NCI-H510A (cell line): ENCODE data around the gene UPK3BL1.
"Not testable (repeated sequence)": the region's sequence is repeated elsewhere in the genome, so short reads cannot be mapped to it uniquely, and the experiment has no call there.

Source experiments
- DNase-seq: peaks from one replicate; lab custom pipeline; 2025; lab: John Stamatoyannopoulos, UW

UPK3BL1 gene

DNA sequence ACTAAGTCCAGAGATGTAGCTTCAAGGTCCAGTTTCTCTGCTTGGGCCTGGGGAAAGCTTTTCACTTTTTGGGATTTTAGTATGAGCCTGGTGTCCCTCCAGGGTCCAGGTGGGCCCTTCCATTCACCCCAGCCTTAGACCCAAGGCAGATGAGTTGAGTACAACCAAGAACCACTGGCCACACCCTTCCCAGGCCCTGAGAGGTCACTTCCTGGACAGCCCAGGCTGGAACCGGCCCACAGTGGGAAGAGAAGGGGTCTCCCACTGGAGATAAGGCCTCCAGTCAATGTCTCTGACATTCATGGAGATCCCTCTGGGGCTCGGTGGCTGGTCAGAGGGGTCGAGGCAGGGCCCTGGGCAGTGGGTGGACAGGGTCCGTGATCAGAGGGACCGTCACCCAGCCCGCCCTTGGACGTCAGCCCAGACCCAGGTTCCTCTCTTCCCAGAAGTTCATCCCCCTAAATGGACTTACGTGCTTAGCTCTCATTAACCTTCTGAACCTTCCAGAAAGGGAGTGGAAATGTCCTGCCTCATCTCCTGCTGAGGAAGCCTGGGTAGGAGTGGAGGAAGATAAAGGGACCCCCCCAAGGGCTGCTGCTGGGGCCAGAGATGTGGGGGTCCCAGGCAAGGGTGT, 15.2 kb downstream of the UPK3BL1 start:
- not testable (repeated sequence) for DNase-seq

DNA sequence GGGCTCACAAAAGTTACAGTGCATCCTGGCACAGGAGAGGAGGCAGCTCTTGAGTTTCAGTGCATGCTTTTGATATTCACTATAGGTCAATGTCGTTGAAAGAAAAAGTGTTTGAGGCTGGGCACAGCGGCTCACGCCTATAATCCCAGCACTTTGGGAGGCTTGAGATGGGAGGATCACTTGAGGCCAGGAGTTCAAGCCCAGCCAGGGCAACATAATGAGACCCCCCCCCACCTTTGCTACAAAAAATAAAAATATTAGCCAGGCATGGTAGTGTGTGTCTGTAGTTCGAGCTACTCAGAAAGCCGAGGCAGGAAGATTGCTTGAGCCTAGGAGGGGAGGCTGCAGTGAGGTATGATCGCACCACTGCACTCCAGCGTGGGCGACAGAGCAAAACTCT, 24.5 kb downstream of the UPK3BL1 start:
- DNase-seq, result not testable (repeated sequence)

DNA sequence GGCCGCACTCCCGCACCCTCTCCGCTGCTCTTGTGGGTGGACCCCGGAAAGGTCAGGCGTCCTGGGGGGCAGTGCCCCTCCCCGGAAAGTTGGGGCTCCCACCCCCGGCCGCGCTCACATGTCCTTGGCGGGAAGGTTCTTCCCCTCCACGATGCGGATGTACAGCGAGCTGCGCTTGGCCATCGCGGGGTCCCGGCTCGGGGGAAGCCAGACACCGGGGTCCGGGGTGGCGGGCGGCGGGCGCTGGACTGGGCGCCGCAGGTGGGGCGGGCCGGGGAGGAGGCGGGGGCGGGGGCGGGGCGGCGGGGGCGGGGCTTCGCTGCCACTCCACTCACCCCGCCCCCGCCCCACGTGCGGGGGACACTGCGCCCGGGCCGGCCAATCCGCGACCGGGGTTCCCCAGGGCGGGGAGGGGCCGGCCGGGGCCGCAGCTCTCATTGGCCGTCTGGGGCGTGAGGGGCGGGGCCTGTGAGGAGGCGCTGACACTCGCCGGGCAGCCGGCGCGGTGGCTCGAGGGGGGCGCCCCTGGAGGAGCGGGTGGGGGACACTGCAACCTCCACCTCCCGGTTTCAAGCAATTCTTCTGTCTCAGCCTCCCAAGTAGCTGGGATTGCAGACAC, 26.0 kb downstream of the UPK3BL1 start, which contains the start of gene RASA4:
Gene RASA4, minus strand, starts transcription at position 250 of the 619 bp plus-strand sequence. Its CDS starts 67 bp downstream, at position 183.
- not testable (repeated sequence) for DNase-seq

DNA sequence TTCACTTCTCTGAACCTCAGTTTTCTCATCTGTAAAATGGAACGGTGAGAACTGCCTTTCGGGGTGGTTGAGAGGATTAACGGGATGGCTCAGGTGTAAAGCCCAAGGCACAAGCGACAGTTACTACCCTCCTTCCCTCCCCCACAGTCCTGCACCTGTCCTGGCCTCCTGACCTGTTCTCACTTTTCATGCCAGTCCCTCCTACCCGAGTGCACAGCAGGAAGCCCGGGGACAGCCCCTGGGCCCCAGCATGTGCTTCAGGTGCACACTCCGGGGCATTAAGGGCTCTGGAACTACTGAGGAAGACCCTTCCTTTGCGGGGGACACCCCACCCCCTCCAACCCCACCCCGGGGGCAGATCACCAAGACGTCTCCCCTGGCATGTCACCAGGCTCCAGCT, 26.7 kb downstream of the UPK3BL1 start:
- DNase-seq, result not testable (repeated sequence)

DNA sequence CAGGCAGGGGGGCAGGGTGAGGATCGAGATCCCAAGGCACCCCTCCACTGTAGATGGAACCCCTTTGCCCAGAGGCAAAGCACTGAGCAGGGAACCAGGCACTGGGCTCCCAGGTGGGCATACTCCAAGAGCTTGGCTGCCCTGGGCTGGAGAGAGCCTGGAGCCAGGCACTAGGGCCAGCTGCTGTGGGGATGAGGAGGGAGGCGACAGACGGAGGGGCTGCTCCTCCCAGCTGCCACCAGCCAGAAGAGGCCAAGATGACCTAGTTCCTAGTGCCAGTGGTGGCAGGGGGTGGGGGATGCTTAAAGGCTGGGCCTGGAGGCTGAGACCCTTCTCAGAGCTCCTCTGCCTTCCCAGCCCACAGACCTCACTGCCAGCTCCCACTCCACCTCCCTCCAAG, 27.7 kb downstream of the UPK3BL1 start:
- DNase-seq, result not testable (repeated sequence)

DNA sequence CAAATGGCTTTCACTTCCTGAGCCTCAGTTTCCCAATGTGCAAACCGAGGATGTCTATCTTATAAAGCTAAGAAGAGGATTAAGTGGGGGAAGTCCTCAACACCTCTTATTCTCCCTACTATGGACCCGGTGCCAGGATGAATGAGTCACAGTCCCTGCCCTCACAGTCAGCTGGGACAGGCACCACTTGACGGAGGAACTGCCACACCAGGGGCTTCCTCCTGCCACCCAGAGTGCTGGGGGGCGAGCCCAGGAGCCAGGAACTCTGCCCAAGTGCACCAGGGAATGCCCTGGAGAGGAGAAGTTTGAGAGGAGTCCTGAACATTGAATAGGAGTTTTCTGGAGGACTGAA, 28.3 kb downstream of the UPK3BL1 start:
- DNase-seq, result not testable (repeated sequence)

DNA sequence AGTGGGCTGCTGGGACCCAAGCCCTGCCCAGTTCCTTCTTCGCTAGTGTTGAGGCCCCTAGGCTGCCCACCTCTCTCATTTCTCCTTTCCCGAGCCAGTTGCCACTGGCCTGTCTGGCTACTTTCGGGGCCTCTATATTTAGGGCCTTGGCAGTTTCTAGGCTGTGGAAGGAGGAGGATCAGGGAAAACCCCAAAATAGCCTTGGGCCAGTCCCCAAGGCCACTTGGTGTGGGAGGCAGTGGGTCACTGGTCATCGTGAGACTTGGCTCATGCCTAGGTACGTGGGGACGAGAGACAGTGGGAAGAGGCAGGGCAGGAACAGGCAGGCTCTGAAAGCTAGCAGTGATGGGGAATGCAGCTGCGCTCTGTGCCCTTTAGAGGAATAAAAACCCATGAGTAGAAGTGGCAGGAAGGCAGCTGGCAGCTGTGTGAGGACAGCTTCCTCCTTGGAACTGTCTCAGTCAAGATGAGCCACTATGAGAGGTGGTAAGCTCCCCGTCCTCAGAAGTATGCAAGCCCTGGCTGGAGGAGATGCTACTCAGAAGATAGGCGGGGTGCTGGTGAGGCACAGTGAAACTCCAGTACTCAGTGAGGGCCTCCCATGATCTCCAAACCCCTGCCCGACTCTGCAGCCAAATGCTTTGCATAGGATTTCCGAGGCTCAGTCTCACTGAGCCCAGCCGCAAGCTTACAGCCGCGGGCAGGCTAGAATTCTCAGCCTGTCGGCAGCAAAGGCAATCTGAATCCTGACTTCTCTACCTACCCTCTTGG, 28.8 kb downstream of the UPK3BL1 start:
- not testable (repeated sequence) for DNase-seq

DNA sequence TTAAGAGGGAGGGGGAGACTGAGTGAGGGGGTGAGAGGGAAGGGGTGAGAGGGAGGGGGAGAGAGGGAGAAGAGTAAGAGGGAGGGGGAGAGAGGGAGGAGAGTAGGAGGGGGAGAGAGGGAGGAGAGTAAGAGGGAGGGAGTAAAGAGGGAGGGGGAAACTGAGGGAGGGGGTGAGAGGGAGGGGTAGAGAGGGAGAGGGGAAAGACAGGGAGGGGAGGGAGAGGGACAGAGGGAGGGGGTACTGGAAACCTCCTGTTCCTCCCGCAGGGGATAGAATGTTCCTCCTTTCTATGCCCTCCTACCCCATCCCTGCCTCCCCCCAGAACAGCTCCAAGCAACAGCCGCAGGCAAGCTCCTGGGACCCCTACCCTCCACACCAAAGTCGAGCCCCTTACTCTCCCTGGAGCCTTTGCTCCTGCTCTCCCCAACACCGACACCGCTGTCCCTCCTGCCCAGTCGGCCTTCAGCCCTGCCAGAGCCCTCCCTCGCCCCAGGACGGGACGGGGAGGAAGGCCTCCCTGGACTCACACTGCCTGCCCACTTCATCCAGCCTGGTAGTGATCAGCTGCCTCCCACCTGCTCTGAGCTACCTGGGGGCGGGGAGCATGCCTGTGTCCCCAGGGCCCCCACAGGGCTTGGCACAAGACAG, 30.8 kb downstream of the UPK3BL1 start:
- DNase-seq, result not testable (repeated sequence)

DNA sequence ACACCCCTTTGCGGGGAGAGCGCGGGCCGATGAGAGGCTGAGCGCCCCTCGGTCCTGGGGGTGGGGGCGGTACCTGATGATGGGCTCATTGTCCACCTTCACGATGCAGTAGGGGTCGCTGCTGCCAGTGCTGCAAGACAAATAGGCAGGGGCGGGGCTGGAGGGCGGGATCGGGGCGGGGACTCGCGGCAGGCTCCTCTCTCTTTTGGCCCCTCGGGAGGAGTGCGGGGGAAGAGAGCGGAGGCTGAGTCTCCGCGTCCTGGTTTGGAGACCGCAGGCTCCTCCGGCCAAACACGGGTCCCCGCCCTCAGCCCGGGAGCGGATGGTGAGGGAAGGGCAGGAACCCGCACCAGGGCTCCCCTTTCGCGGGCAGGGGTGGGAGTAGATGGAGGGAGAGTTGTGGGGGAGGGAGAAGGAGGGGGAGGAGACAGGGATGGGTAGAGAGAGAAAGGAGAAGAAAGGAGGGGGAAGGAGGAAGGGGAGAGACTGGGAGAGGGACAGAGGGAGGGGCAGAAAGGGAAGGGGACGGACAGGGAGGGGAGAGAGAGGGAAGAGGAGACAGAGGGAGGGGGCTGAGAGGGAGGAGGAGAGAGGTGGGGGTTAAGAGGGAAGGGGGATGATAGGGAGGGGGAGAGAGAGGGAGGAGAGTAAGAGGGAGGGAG, 31.4 kb downstream of the UPK3BL1 start:
- DNase-seq, result not testable (repeated sequence)

DNA sequence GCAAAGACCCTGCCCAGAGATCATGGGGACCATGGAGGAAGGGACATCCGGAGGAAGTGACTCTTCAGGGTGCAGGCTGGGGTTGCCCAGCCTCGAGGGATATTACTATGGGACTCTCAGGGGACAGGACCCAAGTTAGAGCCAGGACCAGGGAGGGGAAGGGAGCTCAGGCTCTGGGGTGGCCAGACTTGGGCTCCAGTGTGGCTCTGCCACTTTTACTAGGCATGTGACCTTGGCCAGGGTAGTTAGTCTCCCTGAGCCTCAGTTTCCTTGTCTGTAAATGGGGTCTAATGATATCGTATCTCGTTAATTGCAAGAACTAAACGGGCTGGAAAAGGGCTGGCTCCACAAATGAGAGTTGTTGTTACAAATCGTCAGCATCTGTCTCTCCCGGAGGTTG, 32.1 kb downstream of the UPK3BL1 start:
- DNase-seq, result not testable (repeated sequence)

DNA sequence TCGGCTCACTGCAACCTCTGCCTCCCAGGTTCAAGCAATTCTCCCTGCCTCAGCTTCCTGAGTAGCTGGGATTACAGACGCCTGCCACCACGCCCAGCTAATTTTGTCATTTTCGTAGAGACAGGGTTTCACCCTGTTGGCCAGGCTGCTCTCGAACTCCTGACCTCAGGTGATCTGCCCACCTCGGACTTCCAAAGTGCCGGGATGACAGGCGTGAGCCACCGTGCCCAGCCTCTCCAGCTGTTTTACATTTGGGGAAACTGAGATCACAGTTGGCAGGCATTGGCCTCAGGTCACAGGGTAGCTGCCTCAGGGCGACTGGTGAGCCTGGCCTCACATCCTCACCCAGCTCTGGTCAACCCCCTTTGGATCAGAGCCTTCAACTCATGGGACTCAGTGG, 32.9 kb downstream of the UPK3BL1 start:
- DNase-seq, result not testable (repeated sequence)

DNA sequence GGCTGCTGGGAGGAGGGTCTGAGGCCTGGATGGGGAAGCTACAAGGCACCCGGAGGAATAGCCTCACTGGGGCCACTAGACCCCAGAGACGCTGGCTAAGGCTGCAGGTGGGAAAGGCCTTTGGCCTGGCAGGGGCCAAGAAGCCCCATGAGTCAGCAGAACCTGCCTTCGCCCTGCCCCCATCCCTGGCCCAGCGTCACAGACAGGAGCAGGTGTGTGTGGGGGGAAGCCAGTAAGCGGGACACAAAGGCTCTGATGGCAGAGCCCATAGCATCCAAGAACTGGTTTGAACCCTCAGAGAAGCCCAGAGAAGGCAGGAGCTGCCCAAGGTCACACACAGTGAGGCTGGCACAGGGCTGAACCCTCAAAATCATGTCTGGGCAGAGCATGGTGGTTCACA, 35.7 kb downstream of the UPK3BL1 start:
- not testable (repeated sequence) for DNase-seq

DNA sequence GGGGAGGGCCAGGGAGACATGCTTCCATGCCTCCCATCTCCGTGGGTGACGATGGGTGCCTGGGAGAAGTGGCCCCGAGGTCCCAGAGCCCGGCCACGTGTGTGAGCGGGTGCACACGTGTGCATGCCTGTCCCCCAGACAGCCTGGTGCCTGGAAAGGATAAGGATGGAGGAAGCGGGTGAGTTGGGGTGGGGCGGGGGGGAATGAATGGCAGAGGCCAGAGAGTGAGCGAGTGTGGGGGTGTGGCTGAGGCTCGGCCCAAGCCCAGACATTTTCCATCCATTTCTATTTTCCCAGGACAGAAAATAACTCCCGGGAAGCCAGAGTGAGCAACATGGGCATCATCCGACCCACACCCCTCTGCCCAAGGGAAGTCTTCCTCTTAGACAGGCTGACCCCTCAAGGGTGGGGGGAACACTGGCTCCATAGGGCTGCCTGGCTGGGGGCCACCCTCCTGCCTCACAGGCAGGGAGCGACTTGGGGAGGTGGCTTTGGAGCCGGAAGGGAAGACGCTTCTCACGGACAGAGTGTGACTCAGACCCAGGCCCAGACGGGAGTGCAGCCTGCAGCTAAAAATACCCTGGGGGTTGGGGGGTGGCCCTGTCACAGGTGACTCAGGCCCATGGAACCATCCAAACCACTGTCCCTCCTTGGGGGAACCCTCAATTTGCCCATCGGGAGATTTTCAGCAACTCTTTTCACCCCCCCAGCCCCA, 38.0 kb downstream of the UPK3BL1 start:
- DNase-seq, result not testable (repeated sequence)

DNA sequence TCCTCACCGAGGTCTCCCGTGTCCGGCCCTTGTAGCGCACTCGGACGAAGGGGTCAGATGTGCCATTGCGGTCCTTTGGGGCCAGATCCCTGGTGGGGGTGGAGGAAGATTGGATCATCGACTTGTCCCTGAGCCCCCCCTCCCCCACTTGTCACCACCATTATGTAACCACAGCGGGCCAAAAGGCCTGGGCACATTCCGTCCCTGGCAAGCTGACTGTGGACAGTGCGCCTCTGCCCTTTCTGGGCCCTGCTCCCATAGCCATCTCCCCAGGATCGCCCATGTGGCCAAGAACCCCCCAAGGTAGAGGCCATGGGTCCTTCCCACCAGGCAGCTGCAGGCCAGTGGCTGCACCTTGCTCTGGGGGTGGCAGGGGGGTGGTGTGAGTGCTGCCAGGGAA, 40.3 kb downstream of the UPK3BL1 start:
- DNase-seq, result not testable (repeated sequence)

DNA sequence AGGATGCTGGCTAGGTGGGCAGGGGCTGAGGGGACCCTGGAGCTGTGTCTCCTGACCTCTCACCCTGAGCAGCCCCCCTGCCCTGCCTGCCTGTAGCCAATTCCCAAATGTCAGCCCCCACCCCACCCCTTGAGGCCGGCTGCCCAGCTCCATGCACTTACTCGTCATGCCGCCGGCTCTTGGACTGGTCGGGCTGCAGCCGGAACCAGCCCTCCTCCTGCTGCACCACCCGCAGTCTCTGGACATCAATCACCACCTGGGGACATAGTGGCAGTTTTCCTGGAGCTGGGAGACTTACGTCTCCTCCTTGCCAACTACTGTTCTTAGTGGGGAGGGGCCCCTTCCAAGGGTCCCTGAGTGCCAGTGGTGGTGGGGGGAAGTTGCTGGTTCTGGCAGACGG, 42.9 kb downstream of the UPK3BL1 start:
- DNase-seq, result not testable (repeated sequence)

DNA sequence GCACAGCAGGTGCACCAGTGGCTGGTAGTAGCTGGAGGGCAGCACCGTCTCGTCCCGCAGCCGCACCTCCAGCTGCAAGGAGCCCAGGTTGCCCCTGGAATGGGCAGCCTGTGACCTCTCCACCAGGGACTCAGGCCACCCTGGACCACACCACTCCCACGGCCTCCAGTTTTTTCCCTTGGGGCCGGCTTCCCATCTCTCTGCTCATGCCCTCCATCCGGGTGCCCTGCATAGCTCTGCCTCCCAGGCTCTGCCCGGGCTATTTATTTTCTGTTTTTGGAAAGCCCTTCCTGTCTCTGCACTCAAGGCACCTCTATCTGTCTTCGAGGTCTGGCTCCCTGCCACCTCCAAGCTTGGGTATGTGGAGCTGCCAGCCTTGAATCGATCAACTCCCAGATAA, 46.6 kb downstream of the UPK3BL1 start:
- DNase-seq, result not testable (repeated sequence)

DNA sequence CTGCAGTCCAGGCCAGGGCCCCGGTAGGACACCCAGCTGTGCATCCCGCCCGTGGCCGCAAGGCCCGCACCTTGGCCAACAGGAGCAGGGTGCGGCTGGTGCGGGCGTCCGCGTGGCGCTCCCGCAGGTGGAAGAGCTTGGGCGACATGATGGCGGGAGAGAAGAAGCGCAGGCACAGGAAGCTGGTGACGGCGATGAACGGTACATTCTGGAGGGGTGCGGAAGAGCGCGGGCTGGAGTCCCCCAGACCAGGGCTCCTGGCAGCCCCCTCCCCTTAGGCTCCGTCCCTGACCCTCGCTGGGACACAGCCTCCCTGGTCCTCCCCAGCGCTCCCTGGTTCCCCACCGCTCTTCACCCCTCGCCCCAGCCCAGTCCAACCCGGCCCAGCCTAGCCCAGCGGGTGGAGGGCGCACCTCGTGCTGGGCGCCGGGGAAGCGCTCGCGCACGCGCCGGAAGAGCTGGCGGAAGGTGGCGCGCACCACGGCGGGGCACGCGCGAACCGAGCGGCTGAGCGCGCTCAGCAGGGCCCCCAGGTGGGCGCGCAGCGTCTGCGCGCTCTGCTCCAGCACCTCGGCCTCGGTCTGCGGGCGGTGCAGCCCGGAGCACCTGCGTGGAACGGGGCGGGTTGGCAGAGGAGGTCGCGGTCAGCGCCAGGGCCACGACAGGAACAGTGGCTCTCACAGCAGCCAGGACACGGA, 48.8 kb downstream of the UPK3BL1 start:
- not testable (repeated sequence) for DNase-seq

DNA sequence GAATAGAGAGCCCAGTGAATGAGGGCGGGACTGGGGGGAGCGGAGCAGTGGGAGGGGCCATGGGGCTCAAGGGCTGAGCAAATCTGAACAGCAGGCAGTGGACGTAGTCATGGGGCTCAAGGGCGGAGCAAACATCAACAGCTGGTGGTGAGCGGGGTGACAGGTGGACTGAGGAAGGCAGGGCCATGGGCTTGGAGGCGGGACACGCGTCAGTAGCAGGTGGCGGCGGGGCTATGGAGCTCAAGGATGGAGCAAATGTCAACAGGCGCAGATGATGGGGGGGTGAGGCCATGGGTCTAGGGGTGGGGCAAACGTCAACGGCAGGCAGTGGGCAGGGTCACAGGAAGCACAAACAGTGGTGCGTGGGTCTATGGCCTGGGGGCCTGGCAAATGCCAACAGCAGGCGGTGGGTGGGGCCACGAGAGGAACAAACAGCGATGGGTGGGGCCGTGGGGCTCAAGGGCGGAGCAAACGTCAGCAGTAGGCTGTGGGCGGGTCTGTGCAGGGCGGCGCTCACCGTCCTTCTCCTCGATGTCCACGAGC, 50.0 kb downstream of the UPK3BL1 start:
- not testable (repeated sequence) for DNase-seq

DNA sequence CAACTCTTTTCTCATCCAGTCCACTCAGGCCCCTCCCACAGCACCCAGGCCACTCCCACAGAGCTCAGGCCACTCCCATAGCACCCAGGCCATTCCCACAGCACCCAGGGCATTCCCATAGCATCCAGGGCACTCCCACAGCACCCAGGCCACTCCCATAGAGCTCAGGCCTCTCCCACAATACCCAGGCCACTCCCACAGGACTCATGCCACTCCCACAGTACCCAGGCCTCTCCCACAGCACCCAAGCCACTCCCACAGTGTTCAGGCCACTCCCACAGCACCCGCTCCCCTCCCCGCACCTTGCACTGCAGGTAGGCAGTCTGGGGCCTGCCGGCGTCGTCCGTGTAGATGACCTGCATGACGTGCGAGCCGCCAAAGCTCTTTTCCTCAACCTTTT, 52.7 kb downstream of the UPK3BL1 start:
- not testable (repeated sequence) for DNase-seq
